IMR-90 (cell line): Measurements from ENCODE around the gene STIL.

Experiments
- CEBPB ChIP-seq: IDR thresholded peaks from 2 replicates; pipeline ENCODE4 v1.6.1; 2012; ENCODE audit warnings: low read depth, low read length, improper control_type of control experiment
- CHD1 ChIP-seq: IDR thresholded peaks from 2 replicates; pipeline ENCODE4 v1.6.1; 2012; ENCODE audit warnings: low read depth, low read length, improper control_type of control experiment
- FOS ChIP-seq: fragments of 150-350 bp; IDR thresholded peaks from 2 replicates; pipeline ENCODE4 v1.6.1; 2016; ENCODE audit warnings: low read depth, low read length
- MXI1 ChIP-seq: IDR thresholded peaks from 2 replicates; pipeline ENCODE4 v1.6.1; 2012; ENCODE audit warnings: low read depth, mild to moderate bottlenecking, low read length, moderate library complexity, borderline replicate concordance
- NFE2L2 ChIP-seq: fragments of 150-350 bp; IDR thresholded peaks from 2 replicates; pipeline ENCODE4 v1.6.1; 2016; ENCODE audit warnings: low read depth, mild to moderate bottlenecking, low read length
- POLR2A ChIP-seq: IDR thresholded peaks from 2 replicates; pipeline ENCODE4 v1.6.1; 2012; ENCODE audit warnings: mild to moderate bottlenecking, low read depth, low read length
- RCOR1 ChIP-seq: IDR thresholded peaks from 2 replicates; pipeline ENCODE4 v1.6.1; 2012; ENCODE audit warnings: mild to moderate bottlenecking, low read length, improper control_type of control experiment; ENCODE audit not compliant: insufficient replicate concordance
- SMC3 ChIP-seq: fragments of 150-350 bp; IDR thresholded peaks from 2 replicates; pipeline ENCODE4 v1.6.1; 2016; ENCODE audit warnings: low read depth, mild to moderate bottlenecking, antibody characterized with exemption, low read length, moderate library complexity
- TF ChIP-seq, protein P1 (sequence below): conservative IDR thresholded peaks from 2 replicates; pipeline ENCODE4 v1.5.1; 2012; ENCODE audit warnings: mild to moderate bottlenecking, low read depth, low read length, improper control_type of control experiment
- TF ChIP-seq, protein P2 (sequence below): fragments of 150-350 bp; IDR thresholded peaks from 2 replicates; pipeline ENCODE4 v1.6.1; 2017; ENCODE audit warnings: mild to moderate bottlenecking, antibody characterized with exemption, low read length, low read depth

DNA sequence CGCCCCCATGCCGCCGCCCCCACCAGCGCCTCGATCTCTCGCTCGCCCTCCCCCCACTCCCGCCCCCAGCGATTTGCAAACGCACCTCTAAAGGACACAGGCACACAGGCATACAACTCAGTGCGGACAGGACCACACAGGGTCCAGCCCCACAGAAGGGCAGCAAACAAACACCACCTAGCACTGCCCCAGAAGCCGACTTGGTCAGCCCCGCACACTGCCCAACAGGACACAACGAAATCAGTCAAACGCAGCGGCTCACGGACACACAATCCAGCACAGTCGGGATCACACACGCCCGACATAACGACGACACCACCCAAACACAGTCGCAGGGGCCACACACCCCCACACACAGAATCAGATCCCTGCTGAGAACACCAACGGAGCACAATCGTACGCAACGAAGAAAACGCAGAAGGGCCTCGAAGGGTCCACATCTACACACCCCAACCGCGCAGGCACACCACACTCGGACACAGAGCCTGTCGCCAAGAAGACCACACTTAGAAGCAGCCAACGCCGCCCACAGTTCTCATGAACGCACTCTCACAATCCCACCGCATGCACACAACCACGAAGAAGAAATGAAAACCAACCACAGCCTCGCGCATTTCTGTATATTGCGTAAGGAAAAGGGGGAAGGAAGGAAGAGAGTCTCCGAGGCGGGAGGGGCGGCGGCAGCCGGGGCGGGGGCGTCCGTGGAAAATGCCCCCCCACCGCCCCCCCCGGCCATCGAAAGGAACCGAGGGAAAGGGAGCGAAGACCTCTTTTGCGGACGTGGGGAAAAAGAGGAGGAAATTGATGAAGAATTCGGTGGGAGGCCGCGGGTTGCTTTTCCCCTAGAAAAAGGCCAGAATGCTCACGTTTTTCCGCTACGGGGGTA lies 82.4 kb downstream of the STIL start:
- TF ChIP-seq, protein P1, sequence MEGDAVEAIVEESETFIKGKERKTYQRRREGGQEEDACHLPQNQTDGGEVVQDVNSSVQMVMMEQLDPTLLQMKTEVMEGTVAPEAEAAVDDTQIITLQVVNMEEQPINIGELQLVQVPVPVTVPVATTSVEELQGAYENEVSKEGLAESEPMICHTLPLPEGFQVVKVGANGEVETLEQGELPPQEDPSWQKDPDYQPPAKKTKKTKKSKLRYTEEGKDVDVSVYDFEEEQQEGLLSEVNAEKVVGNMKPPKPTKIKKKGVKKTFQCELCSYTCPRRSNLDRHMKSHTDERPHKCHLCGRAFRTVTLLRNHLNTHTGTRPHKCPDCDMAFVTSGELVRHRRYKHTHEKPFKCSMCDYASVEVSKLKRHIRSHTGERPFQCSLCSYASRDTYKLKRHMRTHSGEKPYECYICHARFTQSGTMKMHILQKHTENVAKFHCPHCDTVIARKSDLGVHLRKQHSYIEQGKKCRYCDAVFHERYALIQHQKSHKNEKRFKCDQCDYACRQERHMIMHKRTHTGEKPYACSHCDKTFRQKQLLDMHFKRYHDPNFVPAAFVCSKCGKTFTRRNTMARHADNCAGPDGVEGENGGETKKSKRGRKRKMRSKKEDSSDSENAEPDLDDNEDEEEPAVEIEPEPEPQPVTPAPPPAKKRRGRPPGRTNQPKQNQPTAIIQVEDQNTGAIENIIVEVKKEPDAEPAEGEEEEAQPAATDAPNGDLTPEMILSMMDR, result no peak
- TF ChIP-seq POLR2A, result no peak
- no peak for TF ChIP-seq FOS
- peak; percentile 71 for TF ChIP-seq CEBPB
- TF ChIP-seq, protein P2, sequence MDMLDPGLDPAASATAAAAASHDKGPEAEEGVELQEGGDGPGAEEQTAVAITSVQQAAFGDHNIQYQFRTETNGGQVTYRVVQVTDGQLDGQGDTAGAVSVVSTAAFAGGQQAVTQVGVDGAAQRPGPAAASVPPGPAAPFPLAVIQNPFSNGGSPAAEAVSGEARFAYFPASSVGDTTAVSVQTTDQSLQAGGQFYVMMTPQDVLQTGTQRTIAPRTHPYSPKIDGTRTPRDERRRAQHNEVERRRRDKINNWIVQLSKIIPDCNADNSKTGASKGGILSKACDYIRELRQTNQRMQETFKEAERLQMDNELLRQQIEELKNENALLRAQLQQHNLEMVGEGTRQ, result no peak
- TF ChIP-seq SMC3, result no peak
- no peak for TF ChIP-seq NFE2L2
- TF ChIP-seq CHD1, result no peak
- TF ChIP-seq RCOR1, result no peak
- TF ChIP-seq MXI1, result no peak
